Measurements from ENCODE around the gene SHTN1.
A peak's percentile ranks its signal among the peaks of the same experiment; 100 is the strongest.

SHTN1 gene

GRCh38 chr10:116919706-116920105, 85.3 kb downstream of the SHTN1 start:
- Histone ChIP-seq H2AFZ (no peak overlapping the region), H3K79me2 (no peaks in the 10 kb centered on the region), H3K9me3 (ENCODE audit: control insufficient read depth, low read length) (no peaks in the 10 kb centered on the region), H3K4me2 (ENCODE audit: low read length) (no peak overlapping the region), H3K27me3 (ENCODE audit: control insufficient read depth, insufficient read depth, low read length) (no peaks in the 10 kb centered on the region), H3K4me3 (ENCODE audit: low read depth, low read length) (no peak overlapping the region), H3K27ac (peak overlapping the region; percentile 70), H3K36me3 (ENCODE audit: control insufficient read depth, insufficient read depth, low read length) (no peaks in the 10 kb centered on the region), H3K4me1 (peaks cover 11% of the 10 kb centered on the region), H3K9ac (no peak overlapping the region)
- no peak for TF ChIP-seq CTCF (IDR thresholded peaks at IDR 0.05)

- no peaks in the 10 kb centered on the region for H3K36me3 ChIP-seq (ENCODE audit: control insufficient read depth, insufficient read depth, low read length)
- no peak overlapping the region for H2AFZ ChIP-seq
- no peak for TF ChIP-seq CTCF (IDR thresholded peaks at IDR 0.05)
- no peak overlapping the region for H3K9ac ChIP-seq
- H3K27ac ChIP-seq: no peak overlapping the region
- no peaks in the 10 kb centered on the region for H3K79me2 ChIP-seq
- H3K4me1 ChIP-seq: peaks cover 11% of the 10 kb centered on the region
- H3K4me2 ChIP-seq (ENCODE audit: low read length): no peak overlapping the region
- no peaks in the 10 kb centered on the region for H3K27me3 ChIP-seq (ENCODE audit: control insufficient read depth, insufficient read depth, low read length)
- H3K9me3 ChIP-seq (ENCODE audit: control insufficient read depth, low read length): no peaks in the 10 kb centered on the region
- no peak overlapping the region for H3K4me3 ChIP-seq (ENCODE audit: low read depth, low read length)
Measured at GRCh38 chr10:116919164-116919563, 85.8 kb downstream of the SHTN1 start.

- no peaks in the 10 kb centered on the region for H3K9me3 ChIP-seq (ENCODE audit: control insufficient read depth, low read length)
- H3K27ac ChIP-seq: no peak overlapping the region
- H2AFZ ChIP-seq: no peak overlapping the region
- H3K36me3 ChIP-seq (ENCODE audit: control insufficient read depth, insufficient read depth, low read length): no peaks in the 10 kb centered on the region
- no peaks in the 10 kb centered on the region for H3K79me2 ChIP-seq
- H3K4me2 ChIP-seq (ENCODE audit: low read length): no peak overlapping the region
- no peaks in the 10 kb centered on the region for H3K27me3 ChIP-seq (ENCODE audit: control insufficient read depth, insufficient read depth, low read length)
- H3K4me3 ChIP-seq (ENCODE audit: low read depth, low read length): no peak overlapping the region
- no peak for TF ChIP-seq CTCF (IDR thresholded peaks at IDR 0.05)
- peaks cover 11% of the 10 kb centered on the region for H3K4me1 ChIP-seq
- no peak overlapping the region for H3K9ac ChIP-seq
Measured at GRCh38 chr10:116918583-116918982, 86.4 kb downstream of the SHTN1 start.

GRCh38 chr10:116917481-116917880, 87.5 kb downstream of the SHTN1 start:
- no peak overlapping the region for H2AFZ ChIP-seq
- no peak overlapping the region for H3K27ac ChIP-seq
- no peaks in the 10 kb centered on the region for H3K27me3 ChIP-seq (ENCODE audit: control insufficient read depth, insufficient read depth, low read length)
- peaks cover 11% of the 10 kb centered on the region for H3K4me1 ChIP-seq
- H3K4me3 ChIP-seq (ENCODE audit: low read depth, low read length): no peak overlapping the region
- H3K36me3 ChIP-seq (ENCODE audit: control insufficient read depth, insufficient read depth, low read length): no peaks in the 10 kb centered on the region
- H3K4me2 ChIP-seq (ENCODE audit: low read length): no peak overlapping the region
- no peaks in the 10 kb centered on the region for H3K79me2 ChIP-seq
- H3K9ac ChIP-seq: no peak overlapping the region
- no peak for TF ChIP-seq CTCF (IDR thresholded peaks at IDR 0.05)
- H3K9me3 ChIP-seq (ENCODE audit: control insufficient read depth, low read length): no peaks in the 10 kb centered on the region

GRCh38 chr10:116915340-116915739, 89.6 kb downstream of the SHTN1 start:
- Histone ChIP-seq H3K4me2 (ENCODE audit: low read length) (no peak overlapping the region), H2AFZ (no peak overlapping the region)

More at GRCh38 chr10:116915340-116915739, 89.6 kb downstream of the SHTN1 start:
- Histone ChIP-seq H3K9ac (no peak overlapping the region), H3K27ac (no peak overlapping the region), H3K79me2 (no peaks in the 10 kb centered on the region), H3K4me1 (peaks cover 2% of the 10 kb centered on the region), H3K4me3 (ENCODE audit: low read depth, low read length) (no peak overlapping the region), H3K36me3 (ENCODE audit: control insufficient read depth, insufficient read depth, low read length) (no peaks in the 10 kb centered on the region), H3K9me3 (ENCODE audit: control insufficient read depth, low read length) (no peaks in the 10 kb centered on the region), H3K27me3 (ENCODE audit: control insufficient read depth, insufficient read depth, low read length) (no peaks in the 10 kb centered on the region)
- no peak for TF ChIP-seq CTCF (IDR thresholded peaks at IDR 0.05)

Data from parathyroid adenoma (tissue), 2 donors.